Neural crest cell (in vitro differentiated cells): ENCODE data around the gene GFER. TPM values are rescaled to one million over a fixed set of nuclear protein-coding genes. Genes with fewer than 3 reads are reported as not detected.

Experiments used
- DNase-seq: peaks from one replicate; pipeline ENCODE4 v3.0.0; 2021; ENCODE audit warnings: low read depth, mixed read lengths, low spot score
- H3K27ac Mint-ChIP-seq: one replicate; pipeline ENCODE4 v1.8.0; 2021; ENCODE audit warnings: mild to moderate bottlenecking, mixed read lengths; ENCODE audit not compliant: unreplicated experiment
- H3K27me3 Mint-ChIP-seq: 2 replicates; pipeline ENCODE4 v1.8.0; 2021; ENCODE audit warnings: low read depth, mild to moderate bottlenecking, mixed read lengths
- H3K36me3 Mint-ChIP-seq: 2 replicates; pipeline ENCODE4 v1.8.0; 2021; ENCODE audit warnings: low read depth, mild to moderate bottlenecking, mixed read lengths
- H3K4me1 Mint-ChIP-seq: 2 replicates; pipeline ENCODE4 v1.8.0; 2021; ENCODE audit warnings: mixed read lengths
- H3K4me3 Mint-ChIP-seq: one replicate; pipeline ENCODE4 v1.8.0; 2021; ENCODE audit warnings: mild to moderate bottlenecking, mixed read lengths
- H3K9me3 Mint-ChIP-seq: 2 replicates; pipeline ENCODE4 v1.8.0; 2021; ENCODE audit warnings: mixed read lengths
- total RNA-seq: library from RNA; stranded (reverse); gene quantifications from 2 replicates; pipeline ENCODE4 v1.2.1, GENCODE V29; 2021
- TF ChIP-seq, protein P1 (sequence below): fragments of 200-600 bp; sonication (generic); conservative IDR thresholded peaks from 2 replicates; pipeline ENCODE4 v1.5.0; 2021; ENCODE audit warnings: antibody characterized with exemption, mild to moderate bottlenecking

The GFER gene
- total RNA-seq, 1 donor from 2014 or later: 42.5 TPM

- DNase-seq: no peak
- no peak overlapping the region for H3K27ac Mint-ChIP-seq
- no peaks in the 10 kb centered on the region for H3K9me3 Mint-ChIP-seq
- peaks cover 2% of the 10 kb centered on the region for H3K36me3 Mint-ChIP-seq
- no peak overlapping the region for H3K4me3 Mint-ChIP-seq
- peaks cover 2% of the 10 kb centered on the region for H3K4me1 Mint-ChIP-seq
- TF ChIP-seq, protein P1, sequence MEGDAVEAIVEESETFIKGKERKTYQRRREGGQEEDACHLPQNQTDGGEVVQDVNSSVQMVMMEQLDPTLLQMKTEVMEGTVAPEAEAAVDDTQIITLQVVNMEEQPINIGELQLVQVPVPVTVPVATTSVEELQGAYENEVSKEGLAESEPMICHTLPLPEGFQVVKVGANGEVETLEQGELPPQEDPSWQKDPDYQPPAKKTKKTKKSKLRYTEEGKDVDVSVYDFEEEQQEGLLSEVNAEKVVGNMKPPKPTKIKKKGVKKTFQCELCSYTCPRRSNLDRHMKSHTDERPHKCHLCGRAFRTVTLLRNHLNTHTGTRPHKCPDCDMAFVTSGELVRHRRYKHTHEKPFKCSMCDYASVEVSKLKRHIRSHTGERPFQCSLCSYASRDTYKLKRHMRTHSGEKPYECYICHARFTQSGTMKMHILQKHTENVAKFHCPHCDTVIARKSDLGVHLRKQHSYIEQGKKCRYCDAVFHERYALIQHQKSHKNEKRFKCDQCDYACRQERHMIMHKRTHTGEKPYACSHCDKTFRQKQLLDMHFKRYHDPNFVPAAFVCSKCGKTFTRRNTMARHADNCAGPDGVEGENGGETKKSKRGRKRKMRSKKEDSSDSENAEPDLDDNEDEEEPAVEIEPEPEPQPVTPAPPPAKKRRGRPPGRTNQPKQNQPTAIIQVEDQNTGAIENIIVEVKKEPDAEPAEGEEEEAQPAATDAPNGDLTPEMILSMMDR: no peak
- peaks cover 2% of the 10 kb centered on the region for H3K27me3 Mint-ChIP-seq
These were observed 17.0 kb downstream of the GFER start for GRCh38 chr16:2001035-2001434.

GRCh38 chr16:2001456-2002355 lies 17.7 kb downstream of the GFER start:
- TF ChIP-seq, protein P1: no peak
- H3K27me3 Mint-ChIP-seq: no peaks in the 10 kb centered on the region
- peaks cover 4% of the 10 kb centered on the region for H3K4me1 Mint-ChIP-seq
- H3K9me3 Mint-ChIP-seq: no peaks in the 10 kb centered on the region
- peaks cover 2% of the 10 kb centered on the region for H3K36me3 Mint-ChIP-seq
- no peak overlapping the region for H3K4me3 Mint-ChIP-seq
- DNase-seq: no peak
- H3K27ac Mint-ChIP-seq: no peak overlapping the region

DNA sequence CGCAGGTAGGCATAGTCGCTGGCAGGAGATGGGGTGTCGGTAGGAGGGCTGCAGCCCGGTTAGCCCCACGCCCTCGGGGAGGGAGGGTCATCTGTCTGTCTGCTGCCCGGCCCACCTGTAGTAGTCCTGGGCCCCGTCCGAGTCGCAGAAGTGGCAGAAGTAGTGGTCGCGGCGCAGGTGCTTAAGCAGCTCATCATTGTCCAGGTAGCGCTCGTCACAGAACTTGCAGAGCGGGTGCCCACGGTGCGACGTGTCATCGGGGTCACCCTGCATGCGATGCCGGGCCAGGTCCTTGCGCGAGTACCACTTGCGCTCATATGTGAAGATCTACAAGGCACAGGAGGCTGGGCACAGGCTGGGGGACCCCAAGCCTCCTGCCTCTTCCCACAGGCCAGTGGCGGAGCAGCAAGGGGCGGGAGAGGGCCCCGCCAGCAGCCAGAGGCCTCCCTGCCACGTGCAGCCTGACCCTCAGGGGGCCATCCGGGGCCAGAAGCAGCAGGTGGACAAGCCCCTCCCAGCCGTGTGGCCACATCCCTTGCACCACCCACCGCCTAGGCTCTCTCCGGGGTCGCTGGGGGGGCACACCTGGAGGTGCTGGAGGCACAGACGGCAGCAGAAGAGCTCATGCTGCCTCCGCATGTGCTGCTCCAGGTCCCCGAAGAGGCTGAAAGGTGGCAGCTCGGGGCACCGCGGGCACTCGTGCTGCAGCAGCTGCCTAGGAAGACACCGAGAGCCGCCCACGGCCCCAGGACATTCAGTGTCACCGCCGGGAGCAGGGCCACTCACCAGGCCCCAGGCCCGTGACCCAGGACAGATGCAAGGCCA lies 18.6 kb downstream of the GFER start:
- Mint-ChIP-seq H3K27ac (no peak overlapping the region), H3K4me1 (peaks cover 6% of the 10 kb centered on the region), H3K9me3 (no peaks in the 10 kb centered on the region), H3K36me3 (peaks cover 2% of the 10 kb centered on the region), H3K27me3 (no peaks in the 10 kb centered on the region), H3K4me3 (no peak overlapping the region)
- TF ChIP-seq, protein P1: no peak
- DNase-seq: no peak

DNA sequence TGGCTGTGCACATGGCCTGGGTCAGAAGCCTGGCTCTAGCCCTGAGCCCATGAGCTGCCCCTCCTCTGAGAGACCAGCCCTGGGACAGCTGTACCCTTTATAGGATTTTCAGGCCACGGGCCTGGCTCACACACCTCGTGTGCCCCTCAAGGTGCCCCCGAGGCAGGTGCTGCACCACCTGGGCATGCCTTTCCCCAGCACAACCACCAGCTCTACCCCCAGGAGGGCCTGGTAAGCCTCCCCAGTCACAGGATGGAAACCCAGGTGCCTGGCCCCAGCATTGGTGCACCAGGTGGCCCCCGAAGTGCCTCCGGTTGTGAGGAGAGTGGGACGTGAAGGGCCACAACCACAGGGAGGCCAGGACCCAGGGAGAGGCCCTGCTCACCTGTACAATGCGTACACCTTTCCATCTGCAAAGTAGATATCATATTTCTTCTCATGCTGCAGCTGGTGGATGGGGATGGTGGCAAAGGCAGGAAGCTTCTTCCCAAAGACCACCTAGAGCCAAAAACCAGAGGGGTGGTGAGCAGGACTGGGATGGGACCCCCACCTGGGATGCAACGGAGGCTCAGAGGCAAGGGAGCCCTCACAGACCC lies 19.3 kb downstream of the GFER start:
- no peak overlapping the region for H3K4me3 Mint-ChIP-seq
- no peak overlapping the region for H3K27ac Mint-ChIP-seq
- no peaks in the 10 kb centered on the region for H3K9me3 Mint-ChIP-seq
- no peak for DNase-seq
- peaks cover under 1% of the 10 kb centered on the region for H3K36me3 Mint-ChIP-seq
- H3K4me1 Mint-ChIP-seq: peaks cover 12% of the 10 kb centered on the region
- H3K27me3 Mint-ChIP-seq: no peaks in the 10 kb centered on the region
- TF ChIP-seq, protein P1: no peak

GRCh38 chr16:2003827-2004641 lies 20.0 kb downstream of the GFER start:
- no peaks in the 10 kb centered on the region for H3K27me3 Mint-ChIP-seq

More at GRCh38 chr16:2003827-2004641, 20.0 kb downstream of the GFER start:
- Mint-ChIP-seq H3K27ac (no peak overlapping the region), H3K4me3 (peak overlapping the region; percentile 72), H3K36me3 (no peaks in the 10 kb centered on the region), H3K4me1 (peaks cover 18% of the 10 kb centered on the region), H3K9me3 (no peaks in the 10 kb centered on the region)
- TF ChIP-seq, protein P1: peak; percentile 97
- DNase-seq: peak; percentile 98
